ENCODE data around the gene ZNF619.

ZNF619 gene

DNA sequence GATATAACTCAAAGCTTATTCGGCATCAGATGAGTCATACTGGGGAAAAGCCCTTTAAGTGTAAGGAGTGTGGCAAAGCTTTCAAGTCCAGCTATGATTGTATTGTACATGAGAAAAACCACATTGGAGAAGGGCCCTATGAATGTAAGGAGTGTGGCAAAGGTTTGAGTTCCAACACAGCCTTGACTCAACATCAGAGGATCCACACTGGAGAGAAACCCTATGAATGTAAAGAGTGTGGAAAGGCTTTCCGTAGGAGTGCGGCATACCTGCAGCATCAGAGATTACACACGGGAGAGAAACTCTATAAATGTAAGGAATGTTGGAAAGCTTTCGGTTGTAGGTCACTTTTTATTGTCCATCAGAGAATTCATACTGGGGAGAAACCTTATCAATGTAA is 55.3 kb downstream of the ZNF619 start:
- no peak for DNase-seq (ENCODE audit: low read depth in 2 of 2)

- DNase-seq (ENCODE audit: low read depth in 2 of 2) = no peak
Observed at GRCh38 chr3:40534283-40534682, 57.4 kb downstream of the ZNF619 start.

Measured in stimulated activated CD8-positive, alpha-beta memory T cell treated with anti-CD3 and anti-CD28 coated beads, Interleukin-7, amount 100 ng/mL, for 4 hours (primary cell).